Left lung (tissue), 10 donors: ENCODE results near the gene GPX3. TPM values are rescaled to one million over a fixed set of nuclear protein-coding genes. Genes with fewer than 3 reads are reported as not detected.

ENCODE experiments used
- ATAC-seq: fragments of 200-7000 bp; cut with Tn5 transposase; one replicate; pipeline ENCODE4 v1.9.1; 2020; ENCODE audit warnings: moderate library complexity
- DNase-seq, 4 donors: peaks; one replicate each; pipeline ENCODE4 v3.0.0-alpha.2; 2013 to 2020
- H3K27ac ChIP-seq, 2 donors: fragments of 200-600 bp; sonication (generic) in 1 of 2; one replicate each; pipeline versions ENCODE4 v1.5.0 to v1.8.0; 2020 to 2021
- H3K27me3 ChIP-seq, 2 donors: fragments of 200-600 bp; sonication (generic) in 1 of 2; one replicate each; pipeline versions ENCODE4 v1.5.0 to v1.8.0; 2020 to 2021
- H3K36me3 ChIP-seq, 2 donors: fragments of 200-600 bp; sonication (generic) in 1 of 2; one replicate each; pipeline versions ENCODE4 v1.5.0 to v1.8.0; 2020 to 2021
- H3K4me1 ChIP-seq, 2 donors: fragments of 200-600 bp; one replicate each; pipeline ENCODE4 v1.8.0; 2021
- H3K4me3 ChIP-seq, 2 donors: fragments of 200-600 bp; sonication (generic) in 1 of 2; one replicate each; pipeline versions ENCODE4 v1.5.0 to v1.8.0; 2020 to 2021; ENCODE audit warnings: mild to moderate bottlenecking in 1 of 2
- H3K9me3 ChIP-seq, 2 donors: fragments of 200-600 bp; sonication (generic) in 1 of 2; one replicate each; pipeline versions ENCODE4 v1.5.0 to v1.8.0; 2020 to 2021
- CTCF ChIP-seq, 2 donors: fragments of 200-600 bp; sonication (generic) in 1 of 2; IDR thresholded peaks; one replicate each; pipeline versions ENCODE4 v1.5.0 to v1.8.0; 2021; ENCODE audit warnings: antibody characterized with exemption in 2 of 2
- intact Hi-C, 2 donors: fragments of 100-400 bp; cut with DNase I; formaldehyde crosslinking; loops; one replicate each; pipeline versions ENCODE4 v1.11.2 to v1.14.2; 2022
- polyA plus RNA-seq, 6 donors: library from polyadenylated mRNA; unstranded; fragments of 120-200 nt; gene quantifications; one replicate each; pipeline ENCODE4 v1.2.1, GENCODE V29; 2013; ENCODE audit not compliant: insufficient read length in 6 of 6
- total RNA-seq, 2 donors: library from RNA; stranded (reverse); fragmentation: NEBNext Ultra II Directional; extraction: Animal tissue kit (Norgen Biotek cat#: 25700); gene quantifications; one replicate each; pipeline ENCODE4 v1.2.1, GENCODE V29; 2021
- donor health status: DM: no; HTN: yes; CAD: no.
- donor health status: DM: no; HTN: no; CAD: no.

GPX3 gene
- total and polyA plus RNA-seq, 8 donors, result 49.0 to 424 (median 77.2) TPM

GRCh38 chr5:151001436-151001835, 19.0 kb upstream of the GPX3 start:
- intact Hi-C loops, result loop anchor here in 1 of 2 donors (5.0 kb wide), 2 partner anchors 46 to 111 kb away; no protein-coding TSS in a partner anchor
- no peak overlapping the region for H3K27ac ChIP-seq
- H3K9me3 ChIP-seq, result no peaks in the 10 kb centered on the region
- no peak for DNase-seq
- H3K36me3 ChIP-seq, result no peaks in the 10 kb centered on the region
- no peak overlapping the region for H3K4me3 ChIP-seq
- no peaks in the 10 kb centered on the region for H3K27me3 ChIP-seq
- ATAC-seq, result no peak
- no peak for TF ChIP-seq CTCF (IDR thresholded peaks at IDR 0.05)
- peaks cover 10 to 19% of the 10 kb centered on the region in 2 donors for H3K4me1 ChIP-seq

GRCh38 chr5:151002250-151002649, 18.1 kb upstream of the GPX3 start:
- ATAC-seq (peak; percentile 33), DNase-seq (peak in 1 of 4 donors; percentile 67)
- Histone ChIP-seq H3K9me3 (no peaks in the 10 kb centered on the region), H3K4me3 (no peak overlapping the region), H3K27ac (no peak overlapping the region), H3K4me1 (peaks cover 18 to 28% of the 10 kb centered on the region in 2 donors), H3K36me3 (no peaks in the 10 kb centered on the region), H3K27me3 (no peaks in the 10 kb centered on the region)
- peak in 1 of 2 donors; percentile 36 for TF ChIP-seq CTCF (IDR thresholded peaks at IDR 0.05)
- intact Hi-C loops, result loop anchor here in 1 of 2 donors (5.0 kb wide), 2 partner anchors 45 to 110 kb away; no protein-coding TSS in a partner anchor

- DNase-seq (no peak), ATAC-seq (no peak)
- H3K27ac ChIP-seq, result no peak overlapping the region
- no peaks in the 10 kb centered on the region for H3K36me3 ChIP-seq
- TF ChIP-seq CTCF (IDR thresholded peaks at IDR 0.05), result no peak
- peaks cover 19 to 34% of the 10 kb centered on the region in 2 donors for H3K4me1 ChIP-seq
- no peaks in the 10 kb centered on the region for H3K27me3 ChIP-seq
- no peaks in the 10 kb centered on the region for H3K9me3 ChIP-seq
- H3K4me3 ChIP-seq, result no peak overlapping the region
- intact Hi-C loops, result loop anchor here in 1 of 2 donors (5.0 kb wide), 2 partner anchors 44 to 109 kb away; no protein-coding TSS in a partner anchor
Observed at GRCh38 chr5:151002681-151003502, 17.5 kb upstream of the GPX3 start.

- Histone ChIP-seq H3K27ac (no peak overlapping the region), H3K4me3 (no peak overlapping the region), H3K4me1 (peaks cover 19 to 39% of the 10 kb centered on the region in 2 donors), H3K27me3 (no peaks in the 10 kb centered on the region), H3K36me3 (no peaks in the 10 kb centered on the region), H3K9me3 (no peaks in the 10 kb centered on the region)
- TF ChIP-seq CTCF (IDR thresholded peaks at IDR 0.05), result no peak
- DNase-seq, result no peak
- no peak for ATAC-seq
- intact Hi-C loops, result loop anchor here in 1 of 2 donors (5.0 kb wide), 2 partner anchors 44 to 109 kb away; no protein-coding TSS in a partner anchor
Observed at GRCh38 chr5:151003503-151003860, 16.9 kb upstream of the GPX3 start.

- intact Hi-C loops, result loop anchor here in 1 of 2 donors (5.0 kb wide), 2 partner anchors 43 to 108 kb away; no protein-coding TSS in a partner anchor
- peak overlapping the region; percentile 72 to 77 for H3K27ac ChIP-seq
- no peaks in the 10 kb centered on the region for H3K36me3 ChIP-seq
- no peak for DNase-seq
- no peaks in the 10 kb centered on the region for H3K9me3 ChIP-seq
- no peak overlapping the region for H3K4me3 ChIP-seq
- no peak for ATAC-seq
- no peaks in the 10 kb centered on the region for H3K27me3 ChIP-seq
- TF ChIP-seq CTCF (IDR thresholded peaks at IDR 0.05), result no peak
- H3K4me1 ChIP-seq, result peaks cover 19 to 39% of the 10 kb centered on the region in 2 donors
Observed at GRCh38 chr5:151004499-151004898, 15.9 kb upstream of the GPX3 start.
